Measurements from ENCODE around the gene HOXB7. TPM values are rescaled to one million over a fixed set of nuclear protein-coding genes. Genes with fewer than 3 reads are reported as not detected.

HOXB7 gene
- total RNA-seq, 1 experiment from 2014 or later, result not detected

DNA sequence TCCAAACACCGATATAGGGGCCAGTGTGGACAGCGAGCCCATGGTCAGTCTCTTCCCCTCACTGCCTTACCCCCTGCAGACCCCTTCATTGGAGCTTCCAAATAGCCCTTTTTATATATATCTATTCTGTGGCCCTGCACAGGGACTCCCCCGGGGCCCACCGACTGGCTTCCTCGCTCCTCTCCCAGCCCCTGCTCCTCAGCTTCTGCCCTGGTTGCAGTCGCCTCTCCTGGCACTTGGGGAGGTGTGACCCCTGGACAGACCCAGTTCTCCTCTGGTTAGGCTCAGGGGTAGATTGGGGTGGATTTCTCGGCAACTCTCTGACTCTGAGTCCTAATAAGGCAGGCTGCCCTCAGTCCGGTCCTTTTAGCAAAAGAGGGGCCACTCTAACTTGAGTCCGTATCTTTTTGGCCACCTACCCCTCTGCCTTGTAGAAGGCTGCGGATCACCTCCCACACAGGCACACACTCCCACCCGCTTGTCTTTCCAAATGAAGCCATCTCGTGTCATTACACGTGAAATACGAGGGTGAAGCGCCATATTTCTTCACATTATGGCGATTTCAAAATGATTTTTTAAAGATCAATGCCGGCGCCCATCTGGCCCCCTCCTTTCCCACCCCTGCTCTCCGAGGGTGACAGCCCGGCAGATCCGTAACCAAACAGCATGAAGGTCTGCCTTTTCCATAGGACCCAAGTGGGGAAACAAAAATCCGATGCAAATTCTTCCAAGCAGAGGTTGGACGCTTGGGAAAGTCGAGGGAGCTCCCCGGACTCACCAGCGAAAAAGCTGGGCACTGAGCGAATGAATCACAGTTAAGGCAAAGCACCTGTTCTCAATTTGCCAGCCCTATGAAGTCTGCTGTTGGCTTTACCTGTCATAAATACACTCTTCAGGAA is 17.1 kb upstream of the HOXB7 start:
- H3K4me3 Mint-ChIP-seq, result no peak overlapping the region
- POLR2A ChIA-PET, result no interaction called here
- CTCF ChIA-PET, result interaction anchor here (1.1 to 3.5 kb wide), 2 partner anchors 9 kb away, joined by 7 to 54 read pairs; no protein-coding TSS in a partner anchor

DNA sequence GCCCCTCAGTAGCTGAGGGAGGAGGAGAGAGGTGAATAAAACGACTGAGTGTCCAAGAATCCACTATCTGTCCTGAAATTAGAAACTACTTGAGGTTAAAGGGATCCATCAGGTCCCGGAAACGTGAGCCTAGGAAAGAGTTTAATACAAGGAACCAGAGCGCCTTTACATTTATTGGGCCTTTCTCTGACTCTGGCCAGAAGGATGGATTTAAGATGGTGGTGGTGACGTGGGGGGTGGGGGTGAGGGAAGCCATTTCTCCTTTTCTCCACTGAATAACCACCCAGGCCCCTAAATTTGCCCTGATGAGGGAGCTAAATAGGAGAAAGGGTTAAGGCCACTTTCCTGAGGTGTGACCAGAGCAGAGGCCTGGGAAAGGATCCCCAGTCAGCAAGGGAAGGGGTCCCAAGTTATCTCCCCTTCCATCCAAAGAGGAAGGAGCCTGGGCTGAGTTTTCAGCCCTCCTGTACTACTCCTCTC is 16.3 kb upstream of the HOXB7 start:
- Mint-ChIP-seq H3K36me3 (no peaks in the 10 kb centered on the region; the same call in 1 of the 2 replicates), H3K27ac (no peak overlapping the region), H3K9me3 (no peaks in the 10 kb centered on the region), H3K27me3 (ENCODE audit: low read depth) (peaks cover 100% of the 10 kb centered on the region; the same call in 1 of the 2 replicates), H3K4me3 (peak overlapping the region; percentile 23; the same call in 1 of the 2 replicates), H3K4me1 (peaks cover 12% of the 10 kb centered on the region)
- ChIA-PET POLR2A (no interaction called here), CTCF (interaction anchor here (3.5 kb wide), 1 partner anchor 9 kb away, joined by 54 read pairs; no protein-coding TSS in a partner anchor)
- DNase-seq (ENCODE audit: low spot score), result no peak
- ATAC-seq, result no peak
- TF ChIP-seq TEAD1 (CRISPR knock-in tag; IDR thresholded peaks at IDR 0.05) (no peak), CBFB (CRISPR knock-in tag; IDR thresholded peaks at IDR 0.05; ENCODE audit: low read depth) (no peak), ZNF263 (CRISPR knock-in tag; IDR thresholded peaks at IDR 0.05; ENCODE audit: low read depth) (no peak), SMAD4 (CRISPR knock-in tag; IDR thresholded peaks at IDR 0.05) (no peak), GABPB1 (CRISPR knock-in tag; IDR thresholded peaks at IDR 0.05) (no peak), NR1H2 (CRISPR knock-in tag; IDR thresholded peaks at IDR 0.05) (no peak), PRRX2 (CRISPR knock-in tag; IDR thresholded peaks at IDR 0.05) (no peak), NR3C1 (CRISPR knock-in tag; conservative IDR thresholded peaks at IDR 0.05; ENCODE audit: low read depth) (no peak), MYBL2 (CRISPR knock-in tag; IDR thresholded peaks at IDR 0.05) (no peak)
- TF ChIP-seq, protein P1, sequence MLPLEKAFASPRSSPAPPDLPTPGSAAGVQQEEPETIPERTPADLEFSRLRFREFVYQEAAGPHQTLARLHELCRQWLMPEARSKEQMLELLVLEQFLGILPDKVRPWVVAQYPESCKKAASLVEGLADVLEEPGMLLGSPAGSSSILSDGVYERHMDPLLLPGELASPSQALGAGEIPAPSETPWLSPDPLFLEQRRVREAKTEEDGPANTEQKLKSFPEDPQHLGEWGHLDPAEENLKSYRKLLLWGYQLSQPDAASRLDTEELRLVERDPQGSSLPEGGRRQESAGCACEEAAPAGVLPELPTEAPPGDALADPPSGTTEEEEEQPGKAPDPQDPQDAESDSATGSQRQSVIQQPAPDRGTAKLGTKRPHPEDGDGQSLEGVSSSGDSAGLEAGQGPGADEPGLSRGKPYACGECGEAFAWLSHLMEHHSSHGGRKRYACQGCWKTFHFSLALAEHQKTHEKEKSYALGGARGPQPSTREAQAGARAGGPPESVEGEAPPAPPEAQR (CRISPR knock-in tag; IDR thresholded peaks at IDR 0.05), result no peak
- TF ChIP-seq, protein P2, sequence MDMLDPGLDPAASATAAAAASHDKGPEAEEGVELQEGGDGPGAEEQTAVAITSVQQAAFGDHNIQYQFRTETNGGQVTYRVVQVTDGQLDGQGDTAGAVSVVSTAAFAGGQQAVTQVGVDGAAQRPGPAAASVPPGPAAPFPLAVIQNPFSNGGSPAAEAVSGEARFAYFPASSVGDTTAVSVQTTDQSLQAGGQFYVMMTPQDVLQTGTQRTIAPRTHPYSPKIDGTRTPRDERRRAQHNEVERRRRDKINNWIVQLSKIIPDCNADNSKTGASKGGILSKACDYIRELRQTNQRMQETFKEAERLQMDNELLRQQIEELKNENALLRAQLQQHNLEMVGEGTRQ (CRISPR knock-in tag; IDR thresholded peaks at IDR 0.05), result no peak
- TF ChIP-seq, protein P3, sequence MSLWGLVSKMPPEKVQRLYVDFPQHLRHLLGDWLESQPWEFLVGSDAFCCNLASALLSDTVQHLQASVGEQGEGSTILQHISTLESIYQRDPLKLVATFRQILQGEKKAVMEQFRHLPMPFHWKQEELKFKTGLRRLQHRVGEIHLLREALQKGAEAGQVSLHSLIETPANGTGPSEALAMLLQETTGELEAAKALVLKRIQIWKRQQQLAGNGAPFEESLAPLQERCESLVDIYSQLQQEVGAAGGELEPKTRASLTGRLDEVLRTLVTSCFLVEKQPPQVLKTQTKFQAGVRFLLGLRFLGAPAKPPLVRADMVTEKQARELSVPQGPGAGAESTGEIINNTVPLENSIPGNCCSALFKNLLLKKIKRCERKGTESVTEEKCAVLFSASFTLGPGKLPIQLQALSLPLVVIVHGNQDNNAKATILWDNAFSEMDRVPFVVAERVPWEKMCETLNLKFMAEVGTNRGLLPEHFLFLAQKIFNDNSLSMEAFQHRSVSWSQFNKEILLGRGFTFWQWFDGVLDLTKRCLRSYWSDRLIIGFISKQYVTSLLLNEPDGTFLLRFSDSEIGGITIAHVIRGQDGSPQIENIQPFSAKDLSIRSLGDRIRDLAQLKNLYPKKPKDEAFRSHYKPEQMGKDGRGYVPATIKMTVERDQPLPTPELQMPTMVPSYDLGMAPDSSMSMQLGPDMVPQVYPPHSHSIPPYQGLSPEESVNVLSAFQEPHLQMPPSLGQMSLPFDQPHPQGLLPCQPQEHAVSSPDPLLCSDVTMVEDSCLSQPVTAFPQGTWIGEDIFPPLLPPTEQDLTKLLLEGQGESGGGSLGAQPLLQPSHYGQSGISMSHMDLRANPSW (CRISPR knock-in tag; conservative IDR thresholded peaks at IDR 0.05; ENCODE audit: low read depth), result no peak

More for the DNA sequence above, 17.1 kb upstream of the HOXB7 start:
- Mint-ChIP-seq H3K36me3 (no peaks in the 10 kb centered on the region; the same call in 1 of the 2 replicates), H3K27me3 (ENCODE audit: low read depth) (peaks cover 100% of the 10 kb centered on the region; the same call in 1 of the 2 replicates), H3K9me3 (no peaks in the 10 kb centered on the region), H3K27ac (no peak overlapping the region), H3K4me1 (peaks cover 19% of the 10 kb centered on the region)
- TF ChIP-seq CREB1 (CRISPR knock-in tag; IDR thresholded peaks at IDR 0.05) (no peak), RELA (CRISPR knock-in tag; IDR thresholded peaks at IDR 0.05; ENCODE audit: borderline replicate concordance) (no peak), NR2C2 (CRISPR knock-in tag; IDR thresholded peaks at IDR 0.05) (no peak), PRRX2 (CRISPR knock-in tag; IDR thresholded peaks at IDR 0.05) (no peak), ESRRA (CRISPR knock-in tag; IDR thresholded peaks at IDR 0.05; ENCODE audit: borderline replicate concordance) (no peak), SOX15 (CRISPR knock-in tag; IDR thresholded peaks at IDR 0.05) (no peak), FOXJ3 (CRISPR knock-in tag; IDR thresholded peaks at IDR 0.05; ENCODE audit: borderline replicate concordance) (no peak), NFATC4 (CRISPR knock-in tag; IDR thresholded peaks at IDR 0.05) (no peak), ZNF671 (CRISPR knock-in tag; IDR thresholded peaks at IDR 0.05) (no peak), ZNF138 (CRISPR knock-in tag; conservative IDR thresholded peaks at IDR 0.05) (no peak)
- TF ChIP-seq, protein P4, sequence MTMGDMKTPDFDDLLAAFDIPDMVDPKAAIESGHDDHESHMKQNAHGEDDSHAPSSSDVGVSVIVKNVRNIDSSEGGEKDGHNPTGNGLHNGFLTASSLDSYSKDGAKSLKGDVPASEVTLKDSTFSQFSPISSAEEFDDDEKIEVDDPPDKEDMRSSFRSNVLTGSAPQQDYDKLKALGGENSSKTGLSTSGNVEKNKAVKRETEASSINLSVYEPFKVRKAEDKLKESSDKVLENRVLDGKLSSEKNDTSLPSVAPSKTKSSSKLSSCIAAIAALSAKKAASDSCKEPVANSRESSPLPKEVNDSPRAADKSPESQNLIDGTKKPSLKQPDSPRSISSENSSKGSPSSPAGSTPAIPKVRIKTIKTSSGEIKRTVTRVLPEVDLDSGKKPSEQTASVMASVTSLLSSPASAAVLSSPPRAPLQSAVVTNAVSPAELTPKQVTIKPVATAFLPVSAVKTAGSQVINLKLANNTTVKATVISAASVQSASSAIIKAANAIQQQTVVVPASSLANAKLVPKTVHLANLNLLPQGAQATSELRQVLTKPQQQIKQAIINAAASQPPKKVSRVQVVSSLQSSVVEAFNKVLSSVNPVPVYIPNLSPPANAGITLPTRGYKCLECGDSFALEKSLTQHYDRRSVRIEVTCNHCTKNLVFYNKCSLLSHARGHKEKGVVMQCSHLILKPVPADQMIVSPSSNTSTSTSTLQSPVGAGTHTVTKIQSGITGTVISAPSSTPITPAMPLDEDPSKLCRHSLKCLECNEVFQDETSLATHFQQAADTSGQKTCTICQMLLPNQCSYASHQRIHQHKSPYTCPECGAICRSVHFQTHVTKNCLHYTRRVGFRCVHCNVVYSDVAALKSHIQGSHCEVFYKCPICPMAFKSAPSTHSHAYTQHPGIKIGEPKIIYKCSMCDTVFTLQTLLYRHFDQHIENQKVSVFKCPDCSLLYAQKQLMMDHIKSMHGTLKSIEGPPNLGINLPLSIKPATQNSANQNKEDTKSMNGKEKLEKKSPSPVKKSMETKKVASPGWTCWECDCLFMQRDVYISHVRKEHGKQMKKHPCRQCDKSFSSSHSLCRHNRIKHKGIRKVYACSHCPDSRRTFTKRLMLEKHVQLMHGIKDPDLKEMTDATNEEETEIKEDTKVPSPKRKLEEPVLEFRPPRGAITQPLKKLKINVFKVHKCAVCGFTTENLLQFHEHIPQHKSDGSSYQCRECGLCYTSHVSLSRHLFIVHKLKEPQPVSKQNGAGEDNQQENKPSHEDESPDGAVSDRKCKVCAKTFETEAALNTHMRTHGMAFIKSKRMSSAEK (CRISPR knock-in tag; IDR thresholded peaks at IDR 0.05; ENCODE audit: borderline replicate concordance), result no peak
- TF ChIP-seq, protein P5, sequence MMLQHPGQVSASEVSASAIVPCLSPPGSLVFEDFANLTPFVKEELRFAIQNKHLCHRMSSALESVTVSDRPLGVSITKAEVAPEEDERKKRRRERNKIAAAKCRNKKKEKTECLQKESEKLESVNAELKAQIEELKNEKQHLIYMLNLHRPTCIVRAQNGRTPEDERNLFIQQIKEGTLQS (CRISPR knock-in tag; conservative IDR thresholded peaks at IDR 0.05), result no peak
- TF ChIP-seq, protein P6, sequence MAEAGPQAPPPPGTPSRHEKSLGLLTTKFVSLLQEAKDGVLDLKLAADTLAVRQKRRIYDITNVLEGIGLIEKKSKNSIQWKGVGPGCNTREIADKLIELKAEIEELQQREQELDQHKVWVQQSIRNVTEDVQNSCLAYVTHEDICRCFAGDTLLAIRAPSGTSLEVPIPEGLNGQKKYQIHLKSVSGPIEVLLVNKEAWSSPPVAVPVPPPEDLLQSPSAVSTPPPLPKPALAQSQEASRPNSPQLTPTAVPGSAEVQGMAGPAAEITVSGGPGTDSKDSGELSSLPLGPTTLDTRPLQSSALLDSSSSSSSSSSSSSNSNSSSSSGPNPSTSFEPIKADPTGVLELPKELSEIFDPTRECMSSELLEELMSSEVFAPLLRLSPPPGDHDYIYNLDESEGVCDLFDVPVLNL (CRISPR knock-in tag; IDR thresholded peaks at IDR 0.05; ENCODE audit: borderline replicate concordance, low read depth), result no peak
- TF ChIP-seq, protein P7, sequence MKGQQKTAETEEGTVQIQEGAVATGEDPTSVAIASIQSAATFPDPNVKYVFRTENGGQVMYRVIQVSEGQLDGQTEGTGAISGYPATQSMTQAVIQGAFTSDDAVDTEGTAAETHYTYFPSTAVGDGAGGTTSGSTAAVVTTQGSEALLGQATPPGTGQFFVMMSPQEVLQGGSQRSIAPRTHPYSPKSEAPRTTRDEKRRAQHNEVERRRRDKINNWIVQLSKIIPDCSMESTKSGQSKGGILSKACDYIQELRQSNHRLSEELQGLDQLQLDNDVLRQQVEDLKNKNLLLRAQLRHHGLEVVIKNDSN (CRISPR knock-in tag; IDR thresholded peaks at IDR 0.05), result no peak
- ATAC-seq (no peak), DNase-seq (ENCODE audit: low spot score) (no peak)
